Measurements from ENCODE around the gene ZNF775. TPM values are rescaled to one million over a fixed set of nuclear protein-coding genes. Genes with fewer than 3 reads are reported as not detected.

The ZNF775 gene
- total and polyA plus RNA-seq, 2 of the 13 experiments (the other 11 are each of a cell fraction or from before 2014, with no cell fraction given) = 3.1 to 3.2 TPM

DNA sequence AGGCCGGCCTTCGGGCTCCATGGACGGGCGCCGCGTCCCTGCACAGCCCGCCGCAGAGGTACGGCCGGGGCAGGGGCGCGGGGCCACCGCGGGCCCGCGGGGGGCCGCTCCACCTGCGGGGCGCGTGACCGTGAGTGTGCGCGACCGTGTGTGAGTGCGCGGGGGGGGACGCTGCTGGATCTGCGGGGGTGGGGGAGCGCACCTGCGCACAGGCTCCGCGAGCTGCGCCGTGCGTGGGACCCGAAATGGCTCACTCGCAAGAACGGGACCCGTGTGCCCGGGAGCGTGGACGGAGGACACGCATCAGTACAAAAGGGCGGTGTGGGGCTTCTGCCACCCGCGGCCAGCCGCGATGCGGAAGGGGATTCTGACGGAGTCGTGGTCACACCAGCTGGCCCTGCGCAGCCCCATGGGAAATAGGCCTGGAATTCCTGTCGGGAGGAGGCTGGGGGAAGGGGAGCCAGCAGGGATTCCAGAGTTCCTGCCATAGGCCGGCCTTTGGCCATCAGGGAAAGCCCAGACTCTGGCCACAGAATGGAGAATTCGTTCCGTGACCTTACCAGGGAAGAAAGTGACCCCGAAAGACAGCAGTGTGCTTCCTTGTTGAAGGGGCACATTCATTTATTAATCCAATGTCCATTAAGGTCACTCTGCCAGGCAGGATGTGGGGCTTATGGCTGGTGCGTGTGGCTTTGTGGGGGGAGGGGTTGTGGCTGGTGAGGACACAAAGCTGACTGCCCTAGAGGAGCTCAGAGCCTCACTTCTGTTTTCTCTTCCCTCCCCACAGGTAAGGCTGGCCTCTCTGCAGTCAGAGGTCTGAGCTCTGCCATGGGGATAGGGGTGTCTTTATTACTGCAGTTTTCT is 10.0 kb upstream of the ZNF775 start (continued):
- TF ChIP-seq ESRRA (CRISPR knock-in tag; IDR thresholded peaks at IDR 0.05; ENCODE audit: low read depth) = peak; percentile 37; the same call in 1 of the 2 replicates
- TF ChIP-seq, protein P1, sequence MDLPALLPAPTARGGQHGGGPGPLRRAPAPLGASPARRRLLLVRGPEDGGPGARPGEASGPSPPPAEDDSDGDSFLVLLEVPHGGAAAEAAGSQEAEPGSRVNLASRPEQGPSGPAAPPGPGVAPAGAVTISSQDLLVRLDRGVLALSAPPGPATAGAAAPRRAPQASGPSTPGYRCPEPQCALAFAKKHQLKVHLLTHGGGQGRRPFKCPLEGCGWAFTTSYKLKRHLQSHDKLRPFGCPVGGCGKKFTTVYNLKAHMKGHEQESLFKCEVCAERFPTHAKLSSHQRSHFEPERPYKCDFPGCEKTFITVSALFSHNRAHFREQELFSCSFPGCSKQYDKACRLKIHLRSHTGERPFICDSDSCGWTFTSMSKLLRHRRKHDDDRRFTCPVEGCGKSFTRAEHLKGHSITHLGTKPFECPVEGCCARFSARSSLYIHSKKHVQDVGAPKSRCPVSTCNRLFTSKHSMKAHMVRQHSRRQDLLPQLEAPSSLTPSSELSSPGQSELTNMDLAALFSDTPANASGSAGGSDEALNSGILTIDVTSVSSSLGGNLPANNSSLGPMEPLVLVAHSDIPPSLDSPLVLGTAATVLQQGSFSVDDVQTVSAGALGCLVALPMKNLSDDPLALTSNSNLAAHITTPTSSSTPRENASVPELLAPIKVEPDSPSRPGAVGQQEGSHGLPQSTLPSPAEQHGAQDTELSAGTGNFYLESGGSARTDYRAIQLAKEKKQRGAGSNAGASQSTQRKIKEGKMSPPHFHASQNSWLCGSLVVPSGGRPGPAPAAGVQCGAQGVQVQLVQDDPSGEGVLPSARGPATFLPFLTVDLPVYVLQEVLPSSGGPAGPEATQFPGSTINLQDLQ (CRISPR knock-in tag; IDR thresholded peaks at IDR 0.05) = 0 out of 2 replicates have a peak, but pooled peaks have one; percentile 41
- TF ChIP-seq ZNF674 (CRISPR knock-in tag; IDR thresholded peaks at IDR 0.05; ENCODE audit: low read depth) = no peak
- TF ChIP-seq ZNF276 (CRISPR knock-in tag; IDR thresholded peaks at IDR 0.05; ENCODE audit: low read depth) = no peak
- no peak for TF ChIP-seq KLF12 (CRISPR knock-in tag; IDR thresholded peaks at IDR 0.05; ENCODE audit: borderline replicate concordance)
- peak; percentile 16 for TF ChIP-seq YEATS4 (CRISPR knock-in tag; IDR thresholded peaks at IDR 0.05; ENCODE audit: borderline replicate concordance)
- TF ChIP-seq SOX6 (IDR thresholded peaks at IDR 0.05) = no peak
- TF ChIP-seq SOX6 (CRISPR knock-in tag; IDR thresholded peaks at IDR 0.05) = 0 out of 2 replicates have a peak, but pooled peaks have one; percentile 5
- TF ChIP-seq ZNF891 (CRISPR knock-in tag; IDR thresholded peaks at IDR 0.05) = 0 out of 2 replicates have a peak, but pooled peaks have one; percentile 40
- TF ChIP-seq RBFOX2 (IDR thresholded peaks at IDR 0.05; ENCODE audit: low read depth, low read length) = peak; percentile 41
- TF ChIP-seq SMYD3 (CRISPR knock-in tag; IDR thresholded peaks at IDR 0.05) = no peak
- TF ChIP-seq BCL6 (CRISPR knock-in tag; IDR thresholded peaks at IDR 0.05) = no peak; the same call in 1 of the 2 replicates
- TF ChIP-seq, protein P2, sequence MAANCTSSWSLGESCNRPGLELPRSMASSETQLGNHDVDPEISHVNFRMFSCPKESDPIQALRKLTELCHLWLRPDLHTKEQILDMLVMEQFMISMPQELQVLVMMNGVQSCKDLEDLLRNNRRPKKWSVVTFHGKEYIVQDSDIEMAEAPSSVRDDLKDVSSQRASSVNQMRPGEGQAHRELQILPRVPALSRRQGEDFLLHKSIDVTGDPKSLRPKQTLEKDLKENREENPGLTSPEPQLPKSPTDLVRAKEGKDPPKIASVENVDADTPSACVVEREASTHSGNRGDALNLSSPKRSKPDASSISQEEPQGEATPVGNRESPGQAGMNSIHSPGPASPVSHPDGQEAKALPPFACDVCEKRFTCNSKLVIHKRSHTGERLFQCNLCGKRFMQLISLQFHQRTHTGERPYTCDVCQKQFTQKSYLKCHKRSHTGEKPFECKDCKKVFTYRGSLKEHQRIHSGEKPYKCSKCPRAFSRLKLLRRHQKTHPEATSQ (CRISPR knock-in tag; IDR thresholded peaks at IDR 0.05; ENCODE audit: borderline replicate concordance) = no peak
- 0 out of 2 replicates have a peak, but pooled peaks have one; percentile 52 for TF ChIP-seq KAT8 (CRISPR knock-in tag; IDR thresholded peaks at IDR 0.05)
